Left cardiac atrium (tissue), 4 donors: ENCODE data around the gene STX8. TPM values are rescaled to one million over a fixed set of nuclear protein-coding genes. Genes with fewer than 3 reads are reported as not detected.
A peak's percentile ranks its signal among the peaks of the same experiment; 100 is the strongest.

Source experiments
- ATAC-seq, 2 donors: fragments of 200-7000 bp; cut with Tn5 transposase; one replicate each; pipeline ENCODE4 v1.9.1; 2020; ENCODE audit warnings: mild to moderate bottlenecking in 2 of 2, moderate library complexity in 2 of 2
- DNase-seq: peaks from one replicate; pipeline ENCODE4 v3.0.0-alpha.2; 2020
- intact Hi-C, 2 donors: fragments of 100-400 bp; cut with DNase I; formaldehyde crosslinking; loops; one replicate each; pipeline versions ENCODE4 v1.14.1 to v1.15.1; 2022 to 2023
- total RNA-seq, 2 donors: library from RNA; stranded (reverse); fragmentation: NEBNext Ultra II Directional; extraction: Animal tissue kit (Norgen Biotek cat#: 25700); gene quantifications; one replicate each; pipeline ENCODE4 v1.2.1, GENCODE V29; 2021
- donor health status: DM: no; HTN: yes; CAD: no.
- donor health status: DM: no; HTN: yes; CAD: no; lungs with severe emphysema.
- donor health status: DM: yes; HTN: yes; CAD: no.
- donor health status: Dilated cardiomyopathy.

The STX8 gene
- total RNA-seq, 2 donors from 2014 or later, result 57.0 to 58.4 TPM

DNA sequence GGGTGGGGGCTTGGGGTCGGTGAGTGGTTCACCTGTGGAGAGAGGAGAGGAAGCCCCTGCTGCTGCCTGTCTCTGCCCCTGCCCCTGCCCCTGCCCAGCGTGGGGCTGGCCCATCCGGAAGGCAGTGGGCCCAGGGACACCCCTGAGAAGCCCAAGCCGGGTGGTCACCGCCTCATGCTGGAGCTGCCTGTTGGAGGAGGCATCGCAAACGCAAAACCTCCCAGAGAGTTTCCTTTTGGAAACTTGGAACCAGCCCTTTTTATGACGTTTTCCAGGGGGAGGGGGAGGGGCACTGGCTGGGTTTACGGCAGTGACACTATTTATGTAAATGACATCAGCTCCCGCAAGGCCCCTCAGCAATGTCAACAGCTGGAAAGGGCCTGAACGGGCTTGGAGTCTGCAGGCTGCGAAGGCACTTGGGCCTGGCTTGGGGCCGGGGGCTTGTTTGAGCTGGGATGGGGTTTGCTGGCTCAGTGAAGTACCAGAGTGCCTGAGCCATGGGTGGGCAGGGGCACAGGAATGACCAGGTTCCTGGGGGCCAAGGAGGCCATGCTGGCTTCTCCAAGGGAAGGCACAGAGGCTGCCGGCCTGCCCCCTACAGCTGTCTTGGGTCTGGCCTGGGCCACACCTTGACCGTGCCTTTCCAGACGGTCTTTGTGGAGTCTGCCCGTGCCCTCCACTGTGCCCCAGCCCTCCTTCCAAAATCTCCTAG is 334.8 kb downstream of the STX8 start:
- DNase-seq (peak; percentile 85), ATAC-seq (peak; percentile 68 to 74)
- intact Hi-C loops, result no loop called here

DNA sequence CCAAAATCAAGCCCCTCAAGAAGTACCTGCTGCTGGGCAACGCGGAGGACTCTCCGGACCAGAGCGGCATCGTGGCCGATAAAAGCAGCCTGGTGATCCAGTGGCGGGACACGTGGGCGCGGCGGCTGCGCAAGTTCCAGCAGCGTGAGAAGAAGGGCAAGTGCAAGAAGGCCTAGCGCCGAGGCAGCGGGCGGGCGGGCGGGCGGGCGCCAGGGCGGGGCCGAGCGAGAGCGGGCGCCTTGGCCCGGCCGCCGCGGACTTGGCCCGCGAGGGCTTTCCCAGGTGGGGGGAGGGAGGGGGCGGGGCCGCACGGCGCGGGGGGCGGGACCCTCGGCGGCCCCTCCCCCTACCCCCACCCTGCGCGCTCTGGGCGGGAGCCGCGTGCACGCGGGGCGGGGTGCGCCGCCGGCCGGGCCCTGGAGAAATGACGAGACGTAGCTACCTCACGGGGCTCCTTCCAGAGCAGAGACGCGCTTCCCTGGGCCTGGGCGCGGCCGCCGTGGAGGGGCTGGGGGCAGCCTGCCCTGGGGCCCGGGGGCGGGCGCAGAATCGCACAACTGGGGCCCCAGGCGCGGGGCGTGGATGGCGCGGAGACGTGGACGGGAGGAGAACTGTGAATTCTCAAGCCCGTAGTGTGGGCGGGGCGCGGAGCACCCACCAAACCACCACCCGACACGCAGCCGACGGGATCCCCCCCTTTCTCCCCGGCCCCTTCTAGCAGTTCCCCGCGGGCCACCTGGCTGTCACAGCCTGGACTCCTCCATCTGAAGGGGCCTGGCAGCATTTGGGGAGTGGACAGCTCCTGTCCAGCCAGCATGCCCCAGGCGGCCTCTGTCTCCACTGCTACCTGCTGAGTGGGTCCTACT is 335.6 kb downstream of the STX8 start:
- ATAC-seq (peak; percentile 79 to 85), DNase-seq (peak; percentile 86)
- intact Hi-C loops, result loop anchor here in 1 of 2 donors (5.0 kb wide), 1 partner anchor 52 kb away; no protein-coding TSS in a partner anchor

DNA sequence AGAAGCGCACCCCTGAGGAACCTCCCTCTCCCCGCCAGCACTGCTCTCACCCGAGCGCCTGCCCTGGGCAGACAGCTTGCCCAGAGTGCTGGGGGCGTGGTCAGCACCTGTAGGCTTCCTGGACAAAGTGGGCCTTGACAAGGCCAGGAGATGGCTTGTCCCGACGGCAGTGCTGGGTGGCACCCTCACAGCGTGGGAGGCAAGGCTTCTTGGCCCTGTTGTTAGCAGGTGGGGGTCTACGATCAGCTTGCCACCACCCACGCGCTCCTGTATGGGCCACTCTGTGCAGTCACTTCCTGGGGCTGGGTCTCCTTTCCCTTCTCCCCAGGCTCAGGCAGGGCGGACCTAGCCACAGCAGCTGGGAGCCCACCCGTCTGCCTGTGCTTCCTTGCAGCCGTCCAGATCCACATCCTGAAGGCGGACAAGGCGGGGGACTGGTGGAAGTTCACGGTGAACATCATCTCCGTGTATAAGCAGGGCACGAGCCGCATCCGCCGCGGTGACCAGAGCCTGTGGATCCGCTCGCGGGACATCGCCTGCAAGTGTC is 336.3 kb downstream of the STX8 start:
- DNase-seq (no peak), ATAC-seq (peak in 1 of 2 donors; percentile 0)
- intact Hi-C loops, result loop anchor here in 1 of 2 donors (5.0 kb wide), 1 partner anchor 53 kb away; no protein-coding TSS in a partner anchor

DNA sequence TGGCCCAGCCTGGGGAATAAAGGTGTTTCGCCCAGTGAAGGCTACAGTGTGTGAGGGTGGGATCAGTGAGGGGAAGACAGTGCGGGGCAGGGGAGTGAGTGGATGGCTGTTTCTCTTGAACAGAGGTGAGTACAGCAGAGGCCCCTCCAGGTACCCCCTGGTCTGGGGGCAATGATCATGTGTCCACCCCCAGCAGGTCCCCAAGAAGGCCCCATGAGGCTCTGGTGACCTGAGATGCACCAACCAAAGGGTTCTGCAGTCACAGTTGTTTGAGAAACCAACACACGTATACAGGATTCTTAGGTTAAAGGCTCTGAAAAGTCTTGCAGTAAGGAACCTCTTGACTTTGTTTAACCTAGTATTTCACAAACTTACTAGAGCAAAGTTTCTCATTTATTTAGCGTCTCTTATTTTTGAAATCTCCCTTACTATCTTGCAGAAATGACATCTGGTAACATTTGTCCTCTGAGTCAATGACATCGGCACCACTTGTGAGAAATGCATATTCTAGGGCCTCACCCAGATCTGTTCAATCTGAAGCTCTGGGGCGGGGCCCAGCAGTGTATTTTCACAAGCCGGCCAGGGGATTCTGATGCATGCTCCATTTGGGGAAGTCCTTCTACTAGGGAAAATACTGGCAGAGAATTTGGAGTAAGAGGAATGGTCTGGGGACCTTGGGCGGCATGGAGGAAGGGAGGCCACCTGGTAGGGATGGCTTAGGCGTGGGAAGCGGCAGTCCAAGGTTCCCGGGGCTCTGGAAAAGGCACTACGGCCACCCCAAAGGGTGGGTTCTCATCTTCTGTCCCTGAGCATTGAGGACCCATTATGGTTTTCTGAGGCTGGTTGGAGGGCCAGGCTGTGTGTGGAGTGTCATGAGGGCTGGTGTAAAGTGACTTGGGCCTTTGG is 337.0 kb downstream of the STX8 start:
- intact Hi-C loops, result loop anchor here in 1 of 2 donors (5.0 kb wide), 1 partner anchor 54 kb away; no protein-coding TSS in a partner anchor
- DNase-seq, result no peak
- no peak for ATAC-seq

DNA sequence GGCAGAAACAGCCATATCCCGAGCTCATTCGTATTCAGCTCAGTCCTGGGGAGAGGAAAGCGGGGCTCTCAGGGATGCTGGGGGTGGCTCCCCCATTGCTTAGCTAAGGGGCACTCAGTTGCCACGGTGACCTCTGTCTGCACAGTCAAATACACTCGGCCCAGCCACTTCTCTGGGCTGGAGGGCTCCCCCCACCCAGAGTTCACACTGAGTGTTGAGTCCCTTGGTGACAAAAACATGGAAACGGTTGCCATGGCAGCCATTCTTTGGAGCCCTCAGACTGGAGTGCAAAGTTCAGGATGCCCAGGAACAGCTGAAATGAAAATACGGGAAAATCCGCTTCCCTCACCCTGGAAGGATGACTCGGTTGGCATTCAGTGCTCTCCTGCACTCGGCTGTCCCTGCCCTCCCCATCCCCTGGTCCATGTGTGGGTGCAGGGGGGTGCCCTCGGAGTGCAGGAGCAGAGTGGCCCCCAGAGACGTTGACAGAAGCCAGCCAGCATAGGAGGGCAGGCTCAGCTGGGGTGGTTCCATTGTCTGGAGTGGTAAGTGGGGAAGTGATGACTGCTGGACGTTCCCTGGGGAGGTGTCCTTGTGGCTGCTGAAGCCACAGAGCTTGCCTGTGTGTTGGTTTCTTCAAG is 337.8 kb downstream of the STX8 start:
- DNase-seq, result no peak
- intact Hi-C loops, result loop anchor here in 1 of 2 donors (5.0 kb wide), 1 partner anchor 55 kb away; no protein-coding TSS in a partner anchor
- ATAC-seq, result no peak

DNA sequence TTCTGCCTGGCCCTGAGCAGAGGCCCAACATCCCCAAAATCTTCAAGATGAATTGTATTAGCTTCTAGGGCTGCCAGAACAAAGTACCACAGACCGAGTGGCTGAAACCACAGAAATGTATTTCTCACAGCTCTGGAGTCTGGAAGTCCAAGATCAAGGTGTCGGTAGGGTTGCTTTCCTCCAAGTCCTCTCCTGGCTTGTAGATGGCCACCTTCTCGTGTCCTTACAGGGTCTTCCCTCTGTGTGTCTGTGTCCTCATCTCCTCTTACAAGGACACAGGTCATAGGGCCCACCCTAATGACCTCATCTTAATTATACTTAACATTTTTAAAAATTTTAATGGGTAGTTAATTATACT is 338.6 kb downstream of the STX8 start:
- intact Hi-C loops, result loop anchor here in 1 of 2 donors (5.0 kb wide), 1 partner anchor 55 kb away; no protein-coding TSS in a partner anchor
- DNase-seq, result no peak
- no peak for ATAC-seq

DNA sequence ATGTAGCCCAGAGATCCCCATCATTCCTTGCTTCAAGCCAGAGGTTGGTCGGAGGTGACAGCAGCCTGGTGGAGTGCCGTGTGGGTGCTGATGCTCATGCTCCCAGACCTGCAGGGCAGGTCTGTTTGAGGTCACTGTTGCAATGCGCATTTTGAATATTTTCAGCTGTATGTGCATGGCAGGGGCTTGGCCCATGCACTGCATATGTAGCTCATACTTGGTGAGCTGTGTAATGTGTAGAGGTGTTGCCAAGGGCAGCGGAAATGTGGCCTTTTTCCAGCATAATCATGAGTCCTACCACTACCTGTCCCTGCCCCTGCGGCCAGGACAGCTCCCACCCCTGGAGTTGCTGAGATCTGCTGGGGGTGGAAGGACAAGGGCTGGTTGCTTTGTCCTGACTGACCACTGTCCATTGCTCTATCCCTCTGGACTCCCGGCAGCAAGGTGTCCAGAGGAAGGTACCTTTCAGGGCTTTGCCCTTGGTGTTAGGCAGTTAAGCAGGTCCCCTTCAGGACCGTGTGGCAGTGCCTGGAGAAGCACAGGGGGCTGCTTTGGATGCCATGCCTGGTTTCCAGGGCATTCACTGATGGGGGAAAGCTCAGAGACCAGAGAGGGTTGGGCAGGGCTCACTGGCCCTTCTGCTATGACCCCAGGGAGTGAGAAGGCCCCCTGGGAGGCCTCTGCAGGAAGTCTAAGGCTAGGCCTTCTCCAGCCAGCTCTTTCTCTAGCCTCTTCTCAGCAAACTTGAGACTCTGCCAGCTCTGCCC is 339.2 kb downstream of the STX8 start:
- DNase-seq (no peak), ATAC-seq (no peak)
- intact Hi-C loops, result loop anchor here in 1 of 2 donors (5.0 kb wide), 1 partner anchor 56 kb away; no protein-coding TSS in a partner anchor

DNA sequence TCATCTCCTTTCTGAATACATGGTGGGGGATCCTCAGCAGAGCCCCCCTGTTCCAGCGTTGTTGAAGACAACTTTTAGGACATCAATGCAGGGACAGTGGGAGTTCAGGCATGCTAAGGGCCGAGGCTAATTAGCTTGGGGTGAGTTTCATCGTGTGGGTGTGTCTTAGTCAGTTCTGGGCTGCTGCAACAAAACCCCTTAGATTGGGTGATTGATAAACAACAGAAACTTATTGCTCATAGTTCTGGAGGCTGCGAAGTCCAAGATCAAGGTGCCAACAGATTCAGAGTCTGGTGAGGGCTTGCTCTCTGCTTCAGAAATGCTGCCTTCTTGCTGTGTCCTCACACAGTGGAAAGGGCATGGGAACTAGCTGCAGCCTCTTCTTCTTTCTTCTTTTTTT is 340.3 kb downstream of the STX8 start:
- DNase-seq (no peak), ATAC-seq (no peak)
- intact Hi-C loops, result loop anchor here in 1 of 2 donors (5.0 kb wide), 1 partner anchor 57 kb away; no protein-coding TSS in a partner anchor

DNA sequence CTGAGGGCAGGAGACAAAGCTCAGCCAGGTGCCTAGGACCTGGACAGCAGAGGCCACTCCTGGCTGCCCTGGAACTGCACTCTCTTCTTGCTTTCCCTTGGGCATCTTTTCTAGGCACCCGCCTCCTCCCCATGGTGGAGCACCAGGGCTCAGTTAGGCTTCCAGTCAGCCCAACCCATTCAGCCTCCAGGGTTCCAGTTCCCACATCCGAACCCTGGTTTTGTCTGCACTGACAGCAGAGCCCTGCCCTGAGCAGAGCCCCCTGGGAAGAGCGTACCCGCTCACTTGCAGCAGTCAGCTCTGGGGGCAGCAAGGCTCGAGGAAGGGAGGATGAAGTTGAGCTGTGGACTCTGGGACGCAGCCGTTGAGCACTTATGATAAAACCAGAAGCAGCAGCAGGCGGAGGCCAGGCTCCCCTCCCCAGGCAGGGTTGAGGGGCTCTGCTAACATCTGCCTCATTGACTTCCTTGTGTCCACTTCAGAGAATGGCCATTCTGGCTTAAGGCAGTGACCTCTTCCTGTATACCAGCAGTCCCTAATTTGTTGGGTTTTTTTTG is 341.2 kb downstream of the STX8 start:
- intact Hi-C loops, result no loop called here
- DNase-seq, result no peak
- no peak for ATAC-seq

DNA sequence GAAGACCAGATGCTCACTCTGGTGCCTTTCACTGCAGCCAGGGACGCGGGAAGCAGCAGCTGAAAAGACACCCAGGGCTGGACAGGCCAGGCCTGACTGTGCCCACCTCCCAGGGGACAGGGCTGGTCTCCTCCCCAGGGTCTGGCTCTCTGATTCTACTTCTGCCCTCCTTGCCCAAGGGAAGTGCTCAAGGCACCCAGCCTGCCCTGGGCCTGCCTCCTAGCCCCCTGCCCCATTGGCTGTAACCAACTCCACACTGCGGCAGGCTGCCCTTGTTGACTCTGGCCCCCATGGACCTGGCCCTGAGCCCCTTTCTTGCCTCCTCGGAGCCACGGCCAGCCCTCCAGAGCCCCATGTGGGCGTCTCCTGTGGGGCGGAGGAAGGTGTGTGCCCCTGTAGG is 341.9 kb downstream of the STX8 start:
- intact Hi-C loops, result no loop called here
- no peak for ATAC-seq
- no peak for DNase-seq

DNA sequence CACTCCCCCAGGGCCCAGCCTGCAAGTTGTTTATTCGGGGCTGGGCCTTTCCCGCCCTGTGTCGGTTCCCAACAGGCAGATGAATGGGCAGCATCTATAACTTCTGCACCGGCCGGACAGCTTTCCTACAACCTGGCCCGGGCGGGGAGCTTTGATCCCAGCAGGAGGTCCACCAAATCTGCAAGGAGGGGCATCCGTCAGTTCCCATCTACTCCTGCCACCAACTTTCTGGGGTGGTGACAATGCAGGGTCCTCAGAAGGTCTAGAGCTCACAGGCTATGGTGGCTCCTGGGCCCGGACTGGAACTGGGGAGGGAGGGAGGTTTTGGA is 342.4 kb downstream of the STX8 start:
- intact Hi-C loops, result no loop called here
- ATAC-seq (no peak), DNase-seq (no peak)

DNA sequence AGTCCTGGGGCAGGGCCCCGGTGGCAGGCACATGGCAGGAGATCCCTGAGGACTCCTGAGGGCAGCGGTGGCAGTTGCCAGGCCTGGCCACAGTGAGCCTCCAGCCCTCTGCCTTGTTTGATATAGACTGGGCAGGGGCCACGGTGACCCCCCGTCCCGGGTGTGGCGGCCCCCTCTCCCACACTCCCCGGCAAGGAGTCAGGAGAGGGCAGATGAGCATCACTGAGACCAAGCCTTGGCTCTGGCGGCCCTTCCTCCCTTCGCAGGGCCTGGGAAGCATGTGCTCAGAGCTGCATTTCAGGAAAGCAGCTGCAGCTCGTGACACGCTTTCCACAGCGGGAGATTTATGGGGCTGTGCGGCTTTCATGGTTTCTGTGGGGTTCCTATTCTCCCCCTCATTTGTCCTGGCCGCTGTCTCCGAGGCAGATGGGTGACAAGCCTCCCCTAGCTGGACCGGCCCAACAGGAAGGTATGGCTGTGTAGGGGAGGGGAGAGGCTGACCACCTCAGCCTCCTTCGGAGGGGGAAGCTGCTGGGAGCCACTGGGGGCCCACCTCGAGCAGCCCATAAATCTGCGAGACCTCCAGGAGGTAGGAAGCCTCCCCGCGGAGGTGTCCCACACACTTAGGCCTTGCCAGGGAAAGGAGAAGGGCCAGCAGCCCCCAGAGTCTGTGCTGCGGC is 342.9 kb downstream of the STX8 start:
- ATAC-seq (no peak), DNase-seq (no peak)
- intact Hi-C loops, result no loop called here

DNA sequence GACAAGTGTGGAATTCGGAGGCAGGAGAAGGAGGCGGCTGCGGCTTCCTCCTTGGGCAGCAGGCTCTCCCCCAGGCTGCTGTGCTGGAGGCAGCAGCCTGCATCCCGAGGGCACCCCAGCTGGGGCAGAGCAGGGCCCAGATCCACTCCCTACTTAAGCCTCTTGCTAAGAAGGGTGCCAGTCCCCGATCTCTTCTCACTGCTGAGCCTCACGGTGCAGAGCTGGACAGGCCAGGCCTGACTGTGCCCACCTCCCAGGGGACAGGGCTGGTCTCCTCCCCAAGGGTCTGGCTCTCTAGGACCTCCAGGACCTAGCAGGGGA is 343.5 kb downstream of the STX8 start:
- intact Hi-C loops, result no loop called here
- ATAC-seq (no peak), DNase-seq (no peak)

DNA sequence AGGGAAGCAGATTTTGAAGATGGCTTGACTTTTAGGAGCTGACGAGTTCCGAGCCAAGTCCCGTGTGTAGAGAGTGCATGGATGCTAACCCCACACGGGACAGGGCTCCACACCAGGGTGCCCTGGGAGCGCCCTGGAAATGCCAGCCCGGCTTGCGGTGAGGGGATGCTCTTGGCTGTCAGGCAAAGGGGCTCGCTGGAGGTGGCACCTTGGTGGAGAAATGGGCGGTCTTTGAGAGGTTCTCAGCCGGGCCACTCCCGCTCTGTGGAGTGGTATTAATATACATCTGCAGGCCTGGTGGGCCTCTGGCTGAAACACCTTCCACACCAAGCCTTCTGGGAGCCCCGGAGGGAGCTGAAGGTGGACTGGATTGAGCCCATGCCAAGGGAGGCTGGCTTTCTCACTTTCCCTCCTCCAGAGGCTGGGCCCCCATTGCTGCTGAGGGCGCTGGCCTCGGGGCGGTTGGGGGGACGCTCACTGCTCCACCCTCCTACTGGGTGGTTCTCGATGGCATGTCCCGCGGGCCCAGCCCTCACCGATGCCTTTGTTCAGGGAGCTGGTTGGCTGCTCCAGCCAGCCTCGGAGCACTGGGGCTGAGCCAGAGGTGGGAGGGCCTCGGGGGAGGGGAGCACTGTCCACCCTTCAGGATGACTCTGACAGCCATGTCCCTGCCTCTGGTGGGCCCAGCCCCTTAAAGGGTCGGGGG is 344.0 kb downstream of the STX8 start:
- ATAC-seq (no peak), DNase-seq (no peak)
- intact Hi-C loops, result no loop called here

DNA sequence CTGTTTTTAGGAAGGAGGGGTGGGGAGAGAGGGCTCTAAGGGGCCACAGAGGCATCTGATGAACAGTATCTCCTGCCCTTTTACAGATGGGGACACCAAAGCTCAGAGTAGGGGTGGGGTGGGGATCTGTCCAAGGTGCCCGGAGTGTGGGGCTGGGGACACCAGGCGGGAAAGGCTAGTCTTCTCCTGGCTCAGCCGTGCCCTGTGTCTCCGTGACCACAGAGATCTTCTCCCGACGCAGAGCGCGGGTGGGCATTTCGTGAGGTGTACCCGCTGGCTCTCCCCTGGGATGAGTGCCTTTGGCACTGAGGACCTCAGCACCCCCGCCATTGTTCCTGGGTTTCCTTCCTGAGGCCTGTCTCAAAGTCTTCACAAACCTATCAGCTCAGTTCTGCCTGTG is 344.8 kb downstream of the STX8 start:
- no peak for ATAC-seq
- no peak for DNase-seq
- intact Hi-C loops, result no loop called here

DNA sequence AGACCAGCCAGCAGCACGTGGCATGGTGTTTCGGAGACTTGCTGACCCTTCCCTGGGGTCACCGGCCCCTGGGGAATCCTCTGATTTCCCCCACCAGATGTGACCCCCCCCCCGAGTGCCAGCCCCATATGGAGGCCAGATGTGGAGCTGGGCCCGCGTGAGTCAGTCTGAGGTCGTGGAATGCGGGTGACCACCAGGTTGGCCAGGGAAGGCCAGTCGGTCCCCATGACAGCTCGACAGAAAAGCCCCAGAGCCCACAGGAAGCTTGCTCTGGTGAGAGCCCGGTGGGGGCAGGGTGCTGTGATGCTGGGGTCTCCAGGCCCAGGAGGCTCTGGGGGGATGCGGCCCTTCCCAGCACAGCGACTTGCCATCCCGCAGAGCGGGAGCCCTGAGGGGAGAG is 345.3 kb downstream of the STX8 start:
- DNase-seq, result no peak
- no peak for ATAC-seq
- intact Hi-C loops, result no loop called here
